ENCODE data around the gene TTC23.
"Not testable (repeated sequence)": the region's sequence is repeated elsewhere in the genome, so short reads cannot be mapped to it uniquely, and the experiment has no call there.

The TTC23 gene

GRCh38 chr15:99118258-99118632 is 131.1 kb downstream of the TTC23 start:
- no peak for DNase-seq

- DNase-seq: no peak
Observed at GRCh38 chr15:99117563-99118257, 131.7 kb downstream of the TTC23 start.

GRCh38 chr15:99117111-99117510 is 132.3 kb downstream of the TTC23 start:
- DNase-seq: no peak

GRCh38 chr15:99115300-99116215 is 133.8 kb downstream of the TTC23 start:
- no peak for DNase-seq

GRCh38 chr15:99114511-99115299 is 134.7 kb downstream of the TTC23 start:
- no peak for DNase-seq

- no peak for DNase-seq
Observed at GRCh38 chr15:99113547-99114271, 135.7 kb downstream of the TTC23 start.

GRCh38 chr15:99111641-99112040 is 137.7 kb downstream of the TTC23 start:
- DNase-seq: not testable (repeated sequence)

GRCh38 chr15:99110581-99111320 is 138.6 kb downstream of the TTC23 start:
- no peak for DNase-seq

- no peak for DNase-seq
Observed at GRCh38 chr15:99110093-99110492, 139.3 kb downstream of the TTC23 start.

- no peak for DNase-seq
Observed at GRCh38 chr15:99109555-99110021, 139.8 kb downstream of the TTC23 start.

GRCh38 chr15:99108993-99109392 is 140.4 kb downstream of the TTC23 start:
- no peak for DNase-seq

- peak; percentile 23 for DNase-seq
Observed at GRCh38 chr15:99106417-99107220, 142.8 kb downstream of the TTC23 start.

- peak; percentile 89 for DNase-seq
Observed at GRCh38 chr15:99105514-99106341, 143.7 kb downstream of the TTC23 start.

- peak; percentile 94 for DNase-seq
Observed at GRCh38 chr15:99104788-99105513, 144.4 kb downstream of the TTC23 start, which contains the start of gene SYNM. Gene SYNM, plus strand, starts transcription at chr15:99105080. Its CDS starts 120 bp downstream, at chr15:99105200.

GRCh38 chr15:99103279-99103678 is 146.1 kb downstream of the TTC23 start:
- peak; percentile 23 for DNase-seq

GRCh38 chr15:99102332-99103235 is 146.8 kb downstream of the TTC23 start:
- peak; percentile 58 for DNase-seq

GRCh38 chr15:99101501-99101900 is 147.9 kb downstream of the TTC23 start:
- DNase-seq: peak; percentile 21
